ENCODE data around the gene BEND7.

Gene BEND7

DNA sequence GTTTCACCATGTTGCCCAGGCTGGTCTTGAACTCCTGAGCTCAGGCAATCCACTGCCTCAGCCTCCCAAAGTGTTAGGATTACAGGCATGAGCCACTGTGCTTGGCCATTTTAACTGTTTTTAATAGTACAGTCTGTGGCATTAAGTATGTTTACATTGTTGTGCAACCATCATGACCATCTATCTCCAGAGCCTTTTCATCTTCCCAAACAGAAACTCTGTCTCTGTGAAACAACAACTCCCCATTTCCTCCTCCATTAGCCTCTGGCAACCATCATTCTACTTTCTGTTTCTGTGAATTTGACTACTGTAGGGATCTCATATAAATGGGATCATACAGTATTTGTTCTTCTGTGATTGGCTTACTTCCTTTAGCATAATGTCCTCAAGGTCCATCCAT, 132.4 kb downstream of the BEND7 start:
- Histone ChIP-seq H3K36me3 (replicated peaks) (no peaks in the 10 kb centered on the region), H3K27me3 (replicated peaks) (no peaks in the 10 kb centered on the region), H3K4me3 (ENCODE audit: low read depth, low read length) (no peak overlapping the region), H3K27ac (no peak overlapping the region)
- DNase-seq, result no peak
- in situ Hi-C loops (cut with HindIII; ENCODE audit: low pct_ligation_motif_present, low sequenced_read_pairs), result no loop called here
- TF ChIP-seq, protein P1, sequence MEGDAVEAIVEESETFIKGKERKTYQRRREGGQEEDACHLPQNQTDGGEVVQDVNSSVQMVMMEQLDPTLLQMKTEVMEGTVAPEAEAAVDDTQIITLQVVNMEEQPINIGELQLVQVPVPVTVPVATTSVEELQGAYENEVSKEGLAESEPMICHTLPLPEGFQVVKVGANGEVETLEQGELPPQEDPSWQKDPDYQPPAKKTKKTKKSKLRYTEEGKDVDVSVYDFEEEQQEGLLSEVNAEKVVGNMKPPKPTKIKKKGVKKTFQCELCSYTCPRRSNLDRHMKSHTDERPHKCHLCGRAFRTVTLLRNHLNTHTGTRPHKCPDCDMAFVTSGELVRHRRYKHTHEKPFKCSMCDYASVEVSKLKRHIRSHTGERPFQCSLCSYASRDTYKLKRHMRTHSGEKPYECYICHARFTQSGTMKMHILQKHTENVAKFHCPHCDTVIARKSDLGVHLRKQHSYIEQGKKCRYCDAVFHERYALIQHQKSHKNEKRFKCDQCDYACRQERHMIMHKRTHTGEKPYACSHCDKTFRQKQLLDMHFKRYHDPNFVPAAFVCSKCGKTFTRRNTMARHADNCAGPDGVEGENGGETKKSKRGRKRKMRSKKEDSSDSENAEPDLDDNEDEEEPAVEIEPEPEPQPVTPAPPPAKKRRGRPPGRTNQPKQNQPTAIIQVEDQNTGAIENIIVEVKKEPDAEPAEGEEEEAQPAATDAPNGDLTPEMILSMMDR (IDR thresholded peaks at IDR 0.05; ENCODE audit: low read depth, low read length, missing control alignments), result no peak

DNA sequence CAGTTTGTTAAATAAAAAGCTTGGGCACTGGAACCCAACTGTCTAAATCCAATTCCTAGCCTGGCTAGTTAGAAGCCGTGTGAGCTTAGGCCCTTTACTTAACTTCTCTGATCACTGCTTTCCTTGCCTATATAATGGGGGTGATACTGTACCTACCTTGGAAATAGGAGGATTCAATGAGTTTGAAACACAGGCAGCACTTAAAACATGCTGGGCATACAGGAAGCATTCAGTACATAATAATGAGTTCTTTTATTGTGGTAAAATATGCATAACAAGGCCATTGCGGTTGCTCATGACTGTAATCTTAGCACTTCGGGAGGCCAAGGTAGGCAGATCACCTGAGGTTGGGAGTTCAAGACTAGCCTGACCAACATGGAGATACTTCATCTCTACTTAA, 133.3 kb downstream of the BEND7 start:
- DNase-seq, result no peak
- H3K27me3 ChIP-seq (replicated peaks), result no peaks in the 10 kb centered on the region
- in situ Hi-C loops (cut with HindIII; ENCODE audit: low pct_ligation_motif_present, low sequenced_read_pairs), result no loop called here
- H3K27ac ChIP-seq, result no peak overlapping the region
- TF ChIP-seq, protein P1 (IDR thresholded peaks at IDR 0.05; ENCODE audit: low read depth, low read length, missing control alignments), result no peak
- H3K36me3 ChIP-seq (replicated peaks), result no peaks in the 10 kb centered on the region
- no peak overlapping the region for H3K4me3 ChIP-seq (ENCODE audit: low read depth, low read length)

DNA sequence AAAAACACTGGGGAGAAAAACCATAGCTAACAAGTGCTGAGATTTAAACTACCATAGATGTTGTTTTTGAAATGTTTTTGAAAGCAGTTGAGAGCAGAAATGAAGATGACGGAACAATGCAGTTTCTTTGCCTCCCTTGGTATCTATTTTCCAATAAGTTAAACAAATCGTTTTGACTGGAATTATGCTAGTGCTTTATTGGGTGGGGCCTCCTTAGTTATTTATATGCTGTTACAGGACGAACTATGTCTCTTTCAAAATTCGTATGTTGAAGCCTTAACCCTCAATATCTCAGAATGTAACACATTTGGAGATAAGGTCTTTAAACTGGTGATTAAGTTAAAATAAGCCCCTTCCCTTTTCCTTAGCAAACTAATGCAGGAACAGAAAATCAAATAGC, 135.2 kb downstream of the BEND7 start:
- H3K36me3 ChIP-seq (replicated peaks), result no peaks in the 10 kb centered on the region
- no peak for DNase-seq
- no peak overlapping the region for H3K4me3 ChIP-seq (ENCODE audit: low read depth, low read length)
- H3K27me3 ChIP-seq (replicated peaks), result no peaks in the 10 kb centered on the region
- no peak overlapping the region for H3K27ac ChIP-seq
- TF ChIP-seq, protein P1 (IDR thresholded peaks at IDR 0.05; ENCODE audit: low read depth, low read length, missing control alignments), result no peak
- in situ Hi-C loops (cut with HindIII; ENCODE audit: low pct_ligation_motif_present, low sequenced_read_pairs), result no loop called here

DNA sequence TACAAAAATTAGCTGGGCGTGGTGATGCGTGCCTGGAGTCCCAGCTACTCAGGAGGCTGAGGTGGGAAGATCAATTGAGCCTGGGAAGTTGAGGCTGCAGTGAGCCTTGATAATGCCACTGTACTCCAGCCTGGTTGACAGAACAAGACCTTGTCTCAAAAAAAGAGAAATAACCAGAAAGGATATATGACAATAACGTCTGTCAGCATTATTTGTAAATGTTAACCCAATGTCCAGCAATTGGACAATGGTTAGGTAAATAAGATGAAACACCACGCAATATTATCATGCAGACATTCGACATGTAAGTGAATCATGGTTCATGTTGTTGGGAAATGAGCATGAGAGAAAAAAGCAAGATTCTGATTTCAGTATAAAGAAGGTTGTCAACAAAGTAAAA, 136.1 kb downstream of the BEND7 start:
- no peak for DNase-seq
- no peaks in the 10 kb centered on the region for H3K27me3 ChIP-seq (replicated peaks)
- no peaks in the 10 kb centered on the region for H3K36me3 ChIP-seq (replicated peaks)
- H3K27ac ChIP-seq, result no peak overlapping the region
- no peak overlapping the region for H3K4me3 ChIP-seq (ENCODE audit: low read depth, low read length)
- in situ Hi-C loops (cut with HindIII; ENCODE audit: low pct_ligation_motif_present, low sequenced_read_pairs), result no loop called here
- TF ChIP-seq, protein P1 (IDR thresholded peaks at IDR 0.05; ENCODE audit: low read depth, low read length, missing control alignments), result no peak
